GM18870 (cell line): ENCODE data around the gene ZCCHC17.

Experiments
- ATAC-seq: cut with Tn5 transposase; IDR thresholded peaks from one replicate; pipeline ENCODE4 v1.9.1; 2021; ENCODE audit warnings: moderate library complexity; ENCODE audit not compliant: unreplicated experiment

Gene ZCCHC17

GRCh38 chr1:31302709-31303441 is 6.0 kb downstream of the ZCCHC17 start:
- no peak for ATAC-seq

DNA sequence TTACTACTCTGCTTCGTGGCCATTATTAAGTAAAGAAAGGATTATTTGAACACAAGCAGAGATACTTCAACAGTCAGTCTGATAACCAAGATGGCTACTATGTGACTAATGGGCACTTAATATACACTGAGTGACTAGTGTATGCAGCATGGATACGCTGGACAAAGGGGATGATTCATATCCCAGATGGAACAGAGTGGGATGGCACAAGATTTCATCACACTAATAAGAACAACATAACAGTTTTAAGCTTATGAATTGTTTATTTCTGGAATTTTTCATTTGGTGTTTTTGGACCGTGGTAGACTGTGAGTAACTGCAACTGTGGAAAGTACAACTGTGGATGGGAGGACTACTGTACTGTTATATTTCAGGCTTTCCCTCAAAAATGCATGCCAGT is 9.4 kb downstream of the ZCCHC17 start:
- ATAC-seq, result no peak

DNA sequence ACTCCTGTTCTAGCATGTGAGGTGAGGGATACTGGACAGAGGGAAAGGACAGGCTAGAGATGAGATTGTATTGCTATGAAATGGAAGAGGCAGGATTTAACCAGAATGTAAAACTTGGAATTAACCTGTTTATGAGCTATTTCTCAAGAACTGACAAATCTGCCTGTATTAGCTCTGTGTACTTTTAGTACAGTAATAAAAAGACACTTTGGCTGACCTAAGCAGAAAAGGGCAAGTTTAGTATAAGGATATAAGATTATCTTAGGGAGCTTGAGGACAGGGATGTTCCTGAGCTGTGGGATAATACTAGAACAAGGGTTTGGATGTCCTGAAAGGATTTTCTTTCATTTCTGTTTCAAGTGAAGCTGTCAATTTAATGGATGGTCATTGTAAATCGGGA is 11.2 kb downstream of the ZCCHC17 start:
- no peak for ATAC-seq

DNA sequence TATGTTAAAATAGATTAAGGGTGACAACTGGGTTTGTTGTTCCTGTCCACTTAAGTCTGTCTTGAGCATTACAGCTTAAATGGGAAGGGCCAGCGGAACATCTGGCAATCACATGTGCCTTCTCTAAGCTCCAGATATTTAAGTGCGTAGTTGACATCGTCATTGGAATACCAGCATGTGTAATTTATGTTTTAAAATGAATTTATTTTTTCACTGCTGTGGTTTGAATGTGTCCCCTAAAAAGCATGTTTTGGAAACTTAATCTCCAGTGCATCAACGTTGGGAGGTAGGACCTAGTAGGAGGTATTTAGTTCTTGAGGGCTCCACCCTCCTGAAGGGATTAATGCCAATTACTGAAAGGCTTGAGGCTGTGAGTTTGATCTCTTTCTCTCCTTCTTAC is 13.4 kb downstream of the ZCCHC17 start:
- ATAC-seq, result no peak

DNA sequence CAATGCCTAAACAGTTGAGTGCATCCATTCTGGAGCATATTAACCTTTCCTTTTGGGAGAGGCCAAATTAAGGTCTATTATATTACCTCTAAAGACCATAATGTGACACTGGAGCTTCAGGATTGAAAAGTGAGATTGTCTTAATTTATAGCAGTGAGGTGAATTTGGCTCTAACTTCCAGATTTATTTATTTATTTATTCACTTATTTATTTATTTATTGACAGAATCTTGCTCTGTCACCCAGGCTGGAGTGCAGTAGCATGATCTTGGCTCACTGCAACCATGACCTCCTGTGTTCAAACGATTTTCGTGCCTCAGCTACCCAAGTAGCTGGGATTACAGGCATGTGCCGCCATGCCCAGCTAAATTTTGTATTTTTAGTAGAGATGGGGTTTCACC is 19.1 kb downstream of the ZCCHC17 start:
- ATAC-seq, result no peak

GRCh38 chr1:31318146-31318545 is 21.3 kb downstream of the ZCCHC17 start:
- ATAC-seq, result no peak

- no peak for ATAC-seq
Observed at GRCh38 chr1:31324093-31324492, 27.3 kb downstream of the ZCCHC17 start.

- no peak for ATAC-seq
Observed at GRCh38 chr1:31324992-31325391, 28.2 kb downstream of the ZCCHC17 start.

GRCh38 chr1:31326461-31326860 is 29.6 kb downstream of the ZCCHC17 start:
- ATAC-seq, result no peak

- no peak for ATAC-seq
Observed at GRCh38 chr1:31327381-31327780, 30.5 kb downstream of the ZCCHC17 start.

DNA sequence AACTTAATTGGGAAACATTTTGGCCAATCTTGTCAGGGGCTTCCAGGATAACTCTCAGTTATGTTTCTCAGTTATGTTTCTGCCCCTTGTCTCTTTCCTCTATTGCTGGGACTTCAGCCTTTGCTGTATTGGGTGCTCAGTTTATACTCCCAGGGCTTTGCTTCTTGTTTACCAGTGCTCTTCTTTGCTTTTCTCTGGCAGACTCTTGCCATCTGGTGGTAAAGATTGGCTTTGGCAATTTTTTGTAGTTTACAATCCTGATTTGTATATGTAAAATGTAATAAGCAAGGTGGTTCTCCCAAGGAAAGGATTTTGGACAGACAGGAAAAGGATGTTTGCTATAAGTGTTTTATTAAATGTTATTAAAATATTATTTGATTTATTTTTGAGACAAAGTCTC is 38.2 kb downstream of the ZCCHC17 start:
- ATAC-seq, result no peak

- ATAC-seq, result no peak
Observed at GRCh38 chr1:31336687-31337467, 40.0 kb downstream of the ZCCHC17 start.

DNA sequence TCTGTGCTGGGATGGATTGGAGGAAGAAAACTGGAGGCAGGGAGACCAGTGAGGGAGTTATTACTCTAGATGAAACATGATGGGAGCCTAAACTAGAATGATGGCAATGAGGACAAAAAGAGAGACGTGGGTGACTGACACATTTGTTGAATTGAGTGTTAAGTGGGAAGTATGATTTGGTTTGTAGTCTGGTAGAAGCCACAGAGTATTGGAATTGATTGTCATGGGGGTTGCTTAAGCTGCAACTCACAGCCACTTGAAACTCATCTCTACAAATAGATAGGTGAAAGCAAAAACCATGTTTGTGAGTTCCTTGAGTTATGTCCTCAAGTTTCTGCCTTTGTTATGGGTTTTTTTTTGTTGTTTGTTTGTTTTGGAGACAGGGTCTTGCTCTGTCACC is 47.7 kb downstream of the ZCCHC17 start:
- ATAC-seq, result no peak

DNA sequence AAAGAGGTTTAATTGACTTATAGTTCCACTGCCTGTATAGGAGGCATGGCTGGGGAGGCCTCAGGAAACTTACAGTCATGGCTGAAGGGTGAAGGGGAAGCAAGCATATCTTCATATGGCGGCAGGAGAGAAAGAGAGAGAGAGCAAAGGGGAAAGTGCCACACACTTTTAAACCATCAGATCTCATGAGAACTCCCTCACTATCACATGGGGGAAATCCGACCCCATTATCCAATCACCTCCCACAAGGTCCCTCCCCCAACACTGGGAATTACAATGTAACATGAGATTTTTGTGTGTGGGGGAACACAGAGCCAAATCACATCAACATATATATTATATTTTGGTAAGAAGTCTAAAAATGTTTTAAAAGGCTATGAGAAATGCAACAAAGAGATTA is 48.8 kb downstream of the ZCCHC17 start:
- ATAC-seq, result no peak

GRCh38 chr1:31346785-31347184 is 50.0 kb downstream of the ZCCHC17 start:
- ATAC-seq, result no peak

GRCh38 chr1:31348449-31348848 is 51.6 kb downstream of the ZCCHC17 start:
- ATAC-seq, result no peak

DNA sequence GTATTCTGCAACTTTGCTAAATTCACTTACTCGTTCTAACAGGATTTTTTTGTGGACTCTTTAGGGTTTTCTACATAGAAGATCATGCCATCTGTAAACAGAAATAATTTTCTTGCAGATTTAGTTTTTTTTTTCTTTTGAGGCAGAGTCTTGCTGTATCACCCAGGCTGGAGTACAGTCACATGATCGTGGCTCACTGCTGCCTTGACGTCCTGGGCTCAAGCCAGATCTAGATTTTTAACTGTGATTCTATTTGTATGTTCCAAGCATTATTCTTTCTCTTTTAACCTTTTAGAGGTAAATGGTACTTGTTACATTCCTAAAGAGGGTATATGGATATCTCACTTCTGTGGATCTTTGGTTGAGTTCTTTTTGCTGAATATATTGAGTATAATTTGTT is 57.5 kb downstream of the ZCCHC17 start:
- no peak for ATAC-seq

- no peak for ATAC-seq
Observed at GRCh38 chr1:31356427-31356826, 59.6 kb downstream of the ZCCHC17 start.

- ATAC-seq, result no peak
Observed at GRCh38 chr1:31361607-31362006, 64.8 kb downstream of the ZCCHC17 start.

GRCh38 chr1:31362032-31362431 is 65.2 kb downstream of the ZCCHC17 start:
- no peak for ATAC-seq

GRCh38 chr1:31364561-31365250 is 67.9 kb downstream of the ZCCHC17 start:
- ATAC-seq, result no peak

- no peak for ATAC-seq
Observed at GRCh38 chr1:31366796-31367195, 70.0 kb downstream of the ZCCHC17 start.
